HEK293 (cell line): ENCODE measurements around the gene DCUN1D1.

Source experiments
- CTCF ChIA-PET: fragments of 350-600 bp; formaldehyde crosslinking; extraction: SDS; loops from one replicate; lab custom pipeline; 2021; ENCODE audit warnings: antibody characterized with exemption; lab: Yijun Ruan, JAX
- POLR2A ChIA-PET: fragments of 300-600 bp; formaldehyde crosslinking; extraction: SDS; loops from one replicate; lab custom pipeline; 2020; ENCODE audit warnings: antibody characterized with exemption, inconsistent platforms; lab: Yijun Ruan, JAX
- H3K27ac ChIP-seq: fragments of 200-500 bp; sonication (Bioruptor generic); 2 replicates; pipeline ENCODE4 v1.5.1; 2014; ENCODE audit warnings: low read depth, low read length, control low read depth, inconsistent platforms; ENCODE audit errors: extremely low read depth
- H3K36me3 ChIP-seq, 2 experiments: fragments of 200-500 bp in 1 of 2; sonication (Bioruptor generic) in 1 of 2; 1 replicate in 1 of 2; 2 replicates in 1 of 2; pipeline ENCODE4 v1.5.1; 2014 to 2017; ENCODE audit warnings: inconsistent platforms in 2 of 2, low read length in 2 of 2; ENCODE audit not compliant: control insufficient read depth in 2 of 2, insufficient read depth in 1 of 2
- H3K4me1 ChIP-seq: fragments of 200-500 bp; sonication (Bioruptor generic); 2 replicates; pipeline ENCODE4 v1.5.1; 2014; ENCODE audit warnings: mild to moderate bottlenecking, low read length, inconsistent platforms; ENCODE audit not compliant: control insufficient read depth, insufficient read depth
- H3K4me3 ChIP-seq: 2 replicates; pipeline ENCODE4 v1.5.1; 2011; ENCODE audit warnings: low read depth, mild to moderate bottlenecking, control low read depth, low read length, moderate library complexity
- H3K9me3 ChIP-seq: fragments of 200-500 bp; sonication (Bioruptor generic); 2 replicates; pipeline ENCODE4 v1.5.1; 2014; ENCODE audit warnings: low read depth, low read length, inconsistent platforms; ENCODE audit not compliant: control insufficient read depth, insufficient read depth
- PRDM2 ChIP-seq: fragments of 450-650 bp; formaldehyde crosslinking; IDR thresholded peaks from 2 replicates; pipeline ENCODE4 v1.5.1; 2016; ENCODE audit warnings: missing biosample characterization, missing genetic modification characterization, borderline replicate concordance
- PRDM6 ChIP-seq: fragments of 450-650 bp; formaldehyde crosslinking; IDR thresholded peaks from 2 replicates; pipeline ENCODE4 v1.5.1; 2017; ENCODE audit warnings: missing biosample characterization, missing genetic modification characterization
- SCRT2 ChIP-seq: fragments of 450-650 bp; formaldehyde crosslinking; IDR thresholded peaks from 2 replicates; pipeline ENCODE4 v1.5.1; 2016; ENCODE audit warnings: missing biosample characterization, missing genetic modification characterization
- ZBTB11 ChIP-seq: fragments of 450-650 bp; formaldehyde crosslinking; conservative IDR thresholded peaks from 2 replicates; pipeline ENCODE4 v1.5.1; 2016; ENCODE audit warnings: low read depth, missing biosample characterization, missing genetic modification characterization
- ZBTB6 ChIP-seq: fragments of 450-650 bp; formaldehyde crosslinking; IDR thresholded peaks from 2 replicates; pipeline ENCODE4 v1.5.1; 2017; ENCODE audit warnings: missing biosample characterization, missing genetic modification characterization
- ZFP41 ChIP-seq: fragments of 450-650 bp; formaldehyde crosslinking; IDR thresholded peaks from 2 replicates; pipeline ENCODE4 v1.5.1; 2016; ENCODE audit warnings: missing biosample characterization, missing genetic modification characterization, borderline replicate concordance
- ZNF146 ChIP-seq: fragments of 450-650 bp; formaldehyde crosslinking; IDR thresholded peaks from 2 replicates; pipeline ENCODE4 v1.5.1; 2016; ENCODE audit warnings: missing biosample characterization, missing genetic modification characterization
- ZNF391 ChIP-seq: fragments of 450-650 bp; formaldehyde crosslinking; IDR thresholded peaks from 2 replicates; pipeline ENCODE4 v1.5.1; 2016; ENCODE audit warnings: low read depth, missing biosample characterization, missing genetic modification characterization, borderline replicate concordance
- ZNF501 ChIP-seq: fragments of 450-650 bp; formaldehyde crosslinking; IDR thresholded peaks from 2 replicates; pipeline ENCODE4 v1.5.1; 2016; ENCODE audit warnings: missing biosample characterization, missing genetic modification characterization
- ZNF529 ChIP-seq: fragments of 450-650 bp; formaldehyde crosslinking; IDR thresholded peaks from 2 replicates; pipeline ENCODE4 v1.5.1; 2017; ENCODE audit warnings: missing genetic modification characterization, missing biosample characterization; ENCODE audit not compliant: insufficient replicate concordance
- ZNF548 ChIP-seq: fragments of 450-650 bp; formaldehyde crosslinking; IDR thresholded peaks from 2 replicates; pipeline ENCODE4 v1.5.1; 2016; ENCODE audit warnings: missing biosample characterization, missing genetic modification characterization

Gene DCUN1D1

DNA sequence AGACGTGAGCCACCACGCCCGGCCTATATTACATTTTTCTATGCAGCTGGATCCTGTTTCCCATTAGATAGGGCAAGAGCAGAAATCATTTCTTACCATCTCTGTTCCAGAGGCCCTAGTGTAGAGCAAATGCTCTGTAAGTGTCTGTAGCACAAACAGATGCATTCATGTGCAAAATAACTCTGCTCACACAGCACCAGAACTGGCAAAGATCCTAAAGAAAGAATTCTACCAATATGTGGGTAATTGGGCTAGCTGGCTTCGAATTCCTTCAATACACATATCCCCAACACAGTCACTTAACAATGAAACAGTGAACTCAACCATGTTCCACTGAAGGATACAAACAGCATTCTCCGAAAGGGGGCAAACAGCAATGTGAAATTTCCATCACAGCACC, 32.7 kb upstream of the DCUN1D1 start (continued):
- TF ChIP-seq PRDM2 (tag by site-specific recombination), result no peak
- no peak for TF ChIP-seq ZNF391 (tag by site-specific recombination)
- TF ChIP-seq ZNF548, result no peak
- TF ChIP-seq ZFP41 (tag by site-specific recombination), result no peak
- no peak for TF ChIP-seq ZBTB6
- no peak for TF ChIP-seq ZNF501
- no peak for TF ChIP-seq ZNF529 (tag by site-specific recombination)
- TF ChIP-seq, all 188 proteins: peak for 0

DNA sequence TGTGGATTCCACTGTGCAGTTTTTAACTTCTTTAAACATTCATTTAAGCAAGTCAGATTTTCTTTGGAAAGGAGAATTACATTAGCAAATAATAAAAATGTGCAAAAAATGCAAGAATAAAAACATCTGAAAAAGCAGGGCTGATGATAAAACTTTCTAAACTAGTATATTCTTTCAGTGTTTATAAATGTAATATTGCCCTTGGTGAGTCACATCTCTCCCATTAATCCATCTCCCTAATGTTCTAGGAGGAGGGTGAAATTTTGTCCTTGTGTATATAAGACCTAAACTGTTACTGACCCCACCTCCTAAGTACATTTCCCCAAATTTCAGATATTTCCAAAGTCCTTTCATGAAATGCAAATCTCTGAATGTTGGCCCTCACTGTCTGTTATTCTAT, 28.5 kb upstream of the DCUN1D1 start:
- Histone ChIP-seq H3K9me3 (no peaks in the 10 kb centered on the region), H3K27ac (no peak overlapping the region), H3K36me3 (no peaks in the 10 kb centered on the region), H3K4me3 (no peak overlapping the region), H3K4me1 (no peaks in the 10 kb centered on the region; the same call in 1 of the 2 replicates)
- POLR2A ChIA-PET, result no interaction called here
- TF ChIP-seq PRDM6 (tag by site-specific recombination), result 0 out of 2 replicates have a peak, but pooled peaks have one; percentile 52
- TF ChIP-seq ZBTB11 (tag by site-specific recombination), result no peak
- no peak for TF ChIP-seq SCRT2 (tag by site-specific recombination)
- TF ChIP-seq ZNF146 (tag by site-specific recombination), result no peak
- CTCF ChIA-PET, result no interaction called here
